PC-9 (cell line): ENCODE measurements around the gene UNC45A. TPM values are rescaled to one million over a fixed set of nuclear protein-coding genes. Genes with fewer than 3 reads are reported as not detected.
"Not testable (repeated sequence)": the region's sequence is repeated elsewhere in the genome, so short reads cannot be mapped to it uniquely, and the experiment has no call there.

Experiments
- BruUV-seq: library from RNA; stranded (reverse); fragments of 400-500 nt; replicated peaks from 2 replicates; lab custom pipeline; 2021; lab: Mats Ljungman, UMichigan
- CTCF ChIA-PET: fragments of 300-600 bp; sonication (Branson Sonifier 250); formaldehyde crosslinking; loops from one replicate; lab custom pipeline; 2022; ENCODE audit warnings: antibody characterized with exemption; lab: Charles Lee
- POLR2A ChIA-PET: fragments of 300-600 bp; sonication (Branson Sonifier 250); formaldehyde crosslinking; loops from one replicate; lab custom pipeline; 2022; ENCODE audit warnings: antibody characterized with exemption; ENCODE audit not compliant: unreplicated experiment; lab: Charles Lee
- DNase-seq, 2 experiments: peaks; one replicate each; pipeline versions ENCODE4 v3.0.0 to v3.0.0-alpha.2; 2015 to 2022; ENCODE audit warnings: mixed read lengths in 1 of 2
- H2AFZ ChIP-seq: fragments of 200-600 bp; sonication (generic); 2 replicates; pipeline ENCODE4 v1.8.1; 2017; ENCODE audit warnings: antibody characterized with exemption
- H3F3A ChIP-seq: fragments of 200-600 bp; sonication (generic); 2 replicates; pipeline ENCODE4 v1.8.1; 2017; ENCODE audit warnings: antibody characterized with exemption, mild to moderate bottlenecking, low read depth; ENCODE audit not compliant: insufficient read depth
- H3K27ac ChIP-seq: fragments of 200-600 bp; sonication (generic); 2 replicates; pipeline ENCODE4 v1.6.1; 2016; ENCODE audit warnings: mixed run types
- H3K27me3 ChIP-seq: fragments of 200-600 bp; sonication (generic); 2 replicates; pipeline ENCODE4 v1.6.1; 2016; ENCODE audit warnings: low read depth, mixed run types; ENCODE audit not compliant: insufficient read depth
- H3K36me3 ChIP-seq: fragments of 200-600 bp; sonication (generic); 2 replicates; pipeline ENCODE4 v1.6.1; 2016; ENCODE audit warnings: low read depth, mixed run types
- H3K4me1 ChIP-seq: fragments of 200-600 bp; sonication (generic); replicated peaks from 2 replicates; pipeline ENCODE4 v1.6.1; 2016; ENCODE audit warnings: mixed run types; ENCODE audit not compliant: insufficient read depth
- H3K4me2 ChIP-seq: fragments of 200-600 bp; sonication (generic); 2 replicates; pipeline ENCODE4 v1.6.1; 2017; ENCODE audit warnings: mixed run types
- H3K4me3 ChIP-seq: fragments of 200-600 bp; sonication (generic); 2 replicates; pipeline ENCODE4 v1.6.1; 2016; ENCODE audit warnings: mixed run types
- H3K79me2 ChIP-seq: fragments of 200-600 bp; sonication (generic); 2 replicates; pipeline ENCODE4 v1.6.1; 2017; ENCODE audit warnings: low read depth, mixed run types
- H3K9me2 ChIP-seq: fragments of 200-600 bp; sonication (generic); 2 replicates; pipeline ENCODE4 v1.8.1; 2017; ENCODE audit warnings: mild to moderate bottlenecking; ENCODE audit not compliant: insufficient read depth
- H3K9me3 ChIP-seq: fragments of 200-600 bp; sonication (generic); 2 replicates; pipeline ENCODE4 v1.8.1; 2016; ENCODE audit warnings: low read depth; ENCODE audit not compliant: insufficient read depth
- H4K20me1 ChIP-seq: fragments of 200-600 bp; sonication (generic); 2 replicates; pipeline ENCODE4 v1.8.1; 2017; ENCODE audit not compliant: insufficient read depth
- EZH2 ChIP-seq: fragments of 200-600 bp; sonication (generic); IDR thresholded peaks from 2 replicates; pipeline ENCODE4 v1.8.0; 2017; ENCODE audit warnings: antibody characterized with exemption, low read depth
- intact Hi-C: fragments of 100-400 bp; cut with micrococcal nuclease; formaldehyde crosslinking; loops from one replicate; pipeline ENCODE4 v1.10.0; 2022; ENCODE audit not compliant: unreplicated experiment
- total RNA-seq: library from RNA; stranded (reverse); gene quantifications from 2 replicates; pipeline ENCODE4 v1.2.3, GENCODE V29; 2021
- TF ChIP-seq, protein P1 (sequence below): fragments of 200-600 bp; sonication (generic); conservative IDR thresholded peaks from 2 replicates; pipeline ENCODE4 v1.6.1; 2017; ENCODE audit warnings: mixed run types, antibody characterized with exemption, mild to moderate bottlenecking, moderate library complexity

Gene UNC45A
- total RNA-seq, 1 experiment from 2014 or later: 81.8 TPM

DNA sequence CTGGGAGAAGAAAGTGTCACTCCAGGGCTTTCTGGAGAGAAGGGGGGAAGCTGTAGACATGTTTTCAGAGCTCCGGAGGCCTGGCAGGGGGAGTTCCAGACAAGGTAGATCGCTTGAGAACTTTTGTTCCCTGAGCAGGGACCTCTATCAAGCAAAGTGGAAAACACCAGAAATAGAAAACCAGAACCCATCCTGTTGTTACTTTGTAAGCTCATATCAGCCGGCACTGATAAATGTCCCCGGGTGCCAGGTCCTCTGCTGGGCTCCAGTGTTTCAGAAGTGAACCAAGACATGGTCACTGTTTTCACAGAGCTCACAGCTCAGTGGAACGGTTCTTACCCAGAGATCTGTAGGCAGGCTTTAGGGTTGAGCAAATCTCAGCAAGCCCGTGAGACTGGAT is 16.2 kb upstream of the UNC45A start:
- no peak for TF ChIP-seq EZH2
- TF ChIP-seq, protein P1, sequence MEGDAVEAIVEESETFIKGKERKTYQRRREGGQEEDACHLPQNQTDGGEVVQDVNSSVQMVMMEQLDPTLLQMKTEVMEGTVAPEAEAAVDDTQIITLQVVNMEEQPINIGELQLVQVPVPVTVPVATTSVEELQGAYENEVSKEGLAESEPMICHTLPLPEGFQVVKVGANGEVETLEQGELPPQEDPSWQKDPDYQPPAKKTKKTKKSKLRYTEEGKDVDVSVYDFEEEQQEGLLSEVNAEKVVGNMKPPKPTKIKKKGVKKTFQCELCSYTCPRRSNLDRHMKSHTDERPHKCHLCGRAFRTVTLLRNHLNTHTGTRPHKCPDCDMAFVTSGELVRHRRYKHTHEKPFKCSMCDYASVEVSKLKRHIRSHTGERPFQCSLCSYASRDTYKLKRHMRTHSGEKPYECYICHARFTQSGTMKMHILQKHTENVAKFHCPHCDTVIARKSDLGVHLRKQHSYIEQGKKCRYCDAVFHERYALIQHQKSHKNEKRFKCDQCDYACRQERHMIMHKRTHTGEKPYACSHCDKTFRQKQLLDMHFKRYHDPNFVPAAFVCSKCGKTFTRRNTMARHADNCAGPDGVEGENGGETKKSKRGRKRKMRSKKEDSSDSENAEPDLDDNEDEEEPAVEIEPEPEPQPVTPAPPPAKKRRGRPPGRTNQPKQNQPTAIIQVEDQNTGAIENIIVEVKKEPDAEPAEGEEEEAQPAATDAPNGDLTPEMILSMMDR: no peak
- no peaks in the 10 kb centered on the region for H3K9me2 ChIP-seq
- H3K9me3 ChIP-seq: no peaks in the 10 kb centered on the region
- H3K4me3 ChIP-seq: no peak overlapping the region
- H3F3A ChIP-seq: no peaks in the 10 kb centered on the region
- no peak overlapping the region for H3K4me2 ChIP-seq
- no TSS peak for BruUV-seq
- H2AFZ ChIP-seq: no peak overlapping the region
- ChIA-PET CTCF (interaction anchor here (0.6 to 0.7 kb wide), 2 partner anchors 9 to 11 kb away, joined by 3 to 7 read pairs; no protein-coding TSS in a partner anchor), POLR2A (no interaction called here)
- H3K36me3 ChIP-seq: no peaks in the 10 kb centered on the region
- H3K27ac ChIP-seq: no peak overlapping the region
- no peak for DNase-seq
- H3K4me1 ChIP-seq: no peaks in the 10 kb centered on the region
- intact Hi-C loops: no loop called here
- no peaks in the 10 kb centered on the region for H3K79me2 ChIP-seq
- no peaks in the 10 kb centered on the region for H4K20me1 ChIP-seq
- no peaks in the 10 kb centered on the region for H3K27me3 ChIP-seq

DNA sequence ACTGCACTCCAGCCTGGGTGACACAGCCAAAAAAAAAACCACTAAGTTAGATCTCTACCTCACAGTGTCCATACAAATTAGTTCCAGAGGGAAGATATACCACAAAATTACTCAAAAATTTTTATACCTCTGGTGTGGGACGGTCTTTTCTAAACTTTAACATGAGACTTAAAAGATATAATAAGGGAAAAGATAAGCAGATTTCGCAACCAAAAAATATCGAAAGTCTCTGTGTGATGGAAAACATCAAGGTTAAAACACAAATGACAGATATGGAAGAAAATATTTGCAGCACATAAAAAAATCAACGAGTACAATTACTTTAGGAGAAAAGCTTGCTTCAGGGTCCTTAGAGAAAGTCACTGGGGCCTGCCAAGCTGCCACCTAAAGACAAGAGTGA is 13.2 kb upstream of the UNC45A start:
- ChIA-PET POLR2A (no interaction called here), CTCF (interaction anchor here (0.7 kb wide), 1 partner anchor 10 kb away, joined by 3 read pairs; no protein-coding TSS in a partner anchor)
- H3K9me2 ChIP-seq: no peaks in the 10 kb centered on the region
- H3K4me1 ChIP-seq: no peaks in the 10 kb centered on the region
- H3F3A ChIP-seq: no peaks in the 10 kb centered on the region
- BruUV-seq: no TSS peak
- DNase-seq: no peak
- H3K27ac ChIP-seq: no peak overlapping the region
- TF ChIP-seq EZH2: no peak
- TF ChIP-seq, protein P1: no peak
- H2AFZ ChIP-seq: no peak overlapping the region
- intact Hi-C loops: no loop called here
- no peak overlapping the region for H3K4me3 ChIP-seq
- no peaks in the 10 kb centered on the region for H3K9me3 ChIP-seq
- no peaks in the 10 kb centered on the region for H4K20me1 ChIP-seq
- H3K4me2 ChIP-seq: no peak overlapping the region
- H3K27me3 ChIP-seq: no peaks in the 10 kb centered on the region
- no peaks in the 10 kb centered on the region for H3K36me3 ChIP-seq
- H3K79me2 ChIP-seq: no peaks in the 10 kb centered on the region

DNA sequence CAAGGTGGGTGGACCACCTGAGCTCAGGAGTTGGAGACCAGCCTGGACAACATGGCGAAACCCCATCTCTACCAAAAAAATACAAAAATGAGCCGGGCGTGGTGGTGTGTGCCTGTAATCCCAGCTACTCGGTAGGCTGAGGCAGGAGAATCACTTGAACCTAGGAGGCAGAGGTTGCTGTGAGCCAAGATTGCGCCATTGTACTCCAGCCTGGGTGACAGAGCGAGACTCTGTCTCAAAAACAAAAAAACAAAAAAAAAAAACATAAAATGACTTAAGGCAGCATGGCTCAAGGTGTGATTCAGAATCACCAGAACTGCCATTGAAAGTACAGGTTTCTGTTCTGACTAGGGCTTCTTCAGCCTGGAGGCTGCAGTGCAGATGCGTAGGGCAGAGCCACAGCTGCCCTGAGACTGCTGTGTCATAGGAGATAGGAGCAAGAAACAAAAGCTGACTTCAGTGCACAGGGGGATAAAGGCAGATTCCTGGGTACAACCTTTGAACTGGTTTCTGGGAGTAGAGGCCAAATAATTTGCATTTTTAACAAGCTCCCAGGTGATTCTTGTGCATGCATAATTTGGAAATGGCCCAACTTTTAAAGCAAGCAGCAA is 12.3 kb upstream of the UNC45A start:
- CTCF ChIA-PET, H3K4me2 ChIP-seq, BruUV-seq, H3K36me3 ChIP-seq, H3K4me1 ChIP-seq, H3K4me3 ChIP-seq, H2AFZ ChIP-seq, intact Hi-C loops, H3F3A ChIP-seq, H4K20me1 ChIP-seq, H3K9me3 ChIP-seq, H3K27ac ChIP-seq, H3K9me2 ChIP-seq, POLR2A ChIA-PET, DNase-seq, H3K27me3 ChIP-seq, H3K79me2 ChIP-seq: not testable (repeated sequence)

DNA sequence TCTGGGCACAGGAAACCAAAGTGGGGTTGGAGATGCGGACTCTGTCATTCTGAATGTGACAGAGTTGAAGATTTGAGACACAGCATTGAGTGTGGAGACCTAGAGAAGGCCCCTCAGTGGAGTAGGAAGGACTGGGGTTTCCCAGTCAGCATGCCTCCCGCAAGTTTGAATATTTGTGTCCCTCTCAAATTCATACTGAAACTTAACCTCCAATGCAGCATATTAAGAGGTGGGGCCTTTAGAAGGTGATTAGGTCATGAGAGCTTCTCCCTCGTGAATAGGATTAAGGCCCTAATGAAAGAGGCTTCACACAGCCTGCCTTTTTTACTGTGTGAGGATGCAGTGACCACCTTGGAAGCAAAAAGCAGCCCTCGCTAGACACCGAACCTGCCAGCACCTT is 10.7 kb upstream of the UNC45A start:
- H3K79me2 ChIP-seq: no peaks in the 10 kb centered on the region
- POLR2A ChIA-PET: no interaction called here
- CTCF ChIA-PET: no interaction called here
- H3K27ac ChIP-seq: no peak overlapping the region
- BruUV-seq: no TSS peak
- DNase-seq: no peak
- no peaks in the 10 kb centered on the region for H3K27me3 ChIP-seq
- H3K9me2 ChIP-seq: no peaks in the 10 kb centered on the region
- no peaks in the 10 kb centered on the region for H4K20me1 ChIP-seq
- TF ChIP-seq EZH2: no peak
- TF ChIP-seq, protein P1: no peak
- H3K9me3 ChIP-seq: no peaks in the 10 kb centered on the region
- H2AFZ ChIP-seq: no peak overlapping the region
- no peak overlapping the region for H3K4me3 ChIP-seq
- H3K4me2 ChIP-seq: no peak overlapping the region
- no peaks in the 10 kb centered on the region for H3K36me3 ChIP-seq
- peaks cover 10% of the 10 kb centered on the region for H3K4me1 ChIP-seq
- intact Hi-C loops: no loop called here
- no peaks in the 10 kb centered on the region; the same call in 1 of the 2 replicates for H3F3A ChIP-seq

DNA sequence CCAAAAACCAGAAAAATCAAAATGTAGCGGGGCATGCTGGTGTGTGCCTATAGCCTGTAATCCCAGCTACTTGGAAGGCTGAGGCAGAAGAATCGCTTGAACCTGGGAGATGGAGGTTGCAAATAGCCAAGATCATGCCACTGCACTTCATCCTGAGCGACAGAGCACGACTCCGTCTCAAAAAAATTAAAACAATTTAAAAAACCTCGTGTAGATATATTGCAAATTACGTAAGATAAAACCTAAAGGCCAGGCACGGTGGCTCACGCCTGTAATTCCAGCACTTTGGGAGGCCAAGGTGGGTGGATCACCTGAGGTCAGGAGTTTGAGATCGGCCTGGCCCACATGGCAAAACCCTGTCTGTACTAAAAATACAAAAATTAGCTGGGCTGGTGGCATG is 8.3 kb upstream of the UNC45A start:
- H3F3A ChIP-seq, H3K79me2 ChIP-seq, H3K36me3 ChIP-seq, DNase-seq, POLR2A ChIA-PET, H4K20me1 ChIP-seq, H3K9me3 ChIP-seq, H3K4me2 ChIP-seq, H2AFZ ChIP-seq, BruUV-seq, H3K9me2 ChIP-seq, intact Hi-C loops, H3K27ac ChIP-seq, H3K27me3 ChIP-seq, H3K4me3 ChIP-seq: not testable (repeated sequence)
- peaks cover 25% of the 10 kb centered on the region for H3K4me1 ChIP-seq
- CTCF ChIA-PET: interaction anchor here (0.6 to 0.7 kb wide), 2 partner anchors 27 to 278 kb away, joined by 3 read pairs; no protein-coding TSS in a partner anchor
